Keratinocyte (primary cell): ENCODE data around the gene ZSCAN25. TPM values are rescaled to one million over a fixed set of nuclear protein-coding genes. Genes with fewer than 3 reads are reported as not detected.

ENCODE experiments used
- DNase-seq: peaks from one replicate; pipeline ENCODE4 v3.0.0-alpha.2; 2011; ENCODE audit warnings: low read depth, missing footprints, low spot score
- FAIRE-seq: peaks from 2 replicates; lab custom pipeline; 2011; peaks lifted over from hg19 to GRCh38; lab: Jason Lieb, UNC
- H2AFZ ChIP-seq: 2 replicates; pipeline ENCODE4 v1.6.0; 2012; ENCODE audit warnings: low read length, control low read depth, inconsistent platforms; ENCODE audit not compliant: control insufficient read depth
- H3K27ac ChIP-seq: 2 replicates; pipeline ENCODE4 v1.5.1; 2011; ENCODE audit warnings: low read length; ENCODE audit not compliant: control insufficient read depth, insufficient read depth
- H3K27me3 ChIP-seq: 3 replicates; pipeline ENCODE4 v1.6.0; 2011; ENCODE audit warnings: low read length; ENCODE audit not compliant: control insufficient read depth, insufficient read depth; ENCODE audit errors: extremely low read depth
- H3K36me3 ChIP-seq, 2 experiments: 2 replicates in 1 of 2; 3 replicates in 1 of 2; pipeline ENCODE4 v1.5.1; 2011; ENCODE audit warnings: low read length in 2 of 2, mild to moderate bottlenecking in 1 of 2; ENCODE audit not compliant: control insufficient read depth in 2 of 2, insufficient read depth in 2 of 2; ENCODE audit errors: extremely low read depth in 1 of 2
- H3K4me1 ChIP-seq: 3 replicates; pipeline ENCODE4 v1.5.1; 2011; ENCODE audit warnings: low read length; ENCODE audit not compliant: control insufficient read depth, insufficient read depth; ENCODE audit errors: extremely low read depth
- H3K4me2 ChIP-seq: 3 replicates; pipeline ENCODE4 v1.6.0; 2011; ENCODE audit warnings: low read depth, low read length; ENCODE audit not compliant: control insufficient read depth, insufficient read depth; ENCODE audit errors: extremely low read depth
- H3K4me3 ChIP-seq, 3 experiments: fragments of 200-600 bp in 1 of 3; sonication (generic) in 1 of 3; 2 replicates in 2 of 3; 3 replicates in 1 of 3; pipeline ENCODE4 v1.5.1; 2011 to 2016; ENCODE audit warnings: low read length in 3 of 3, mild to moderate bottlenecking in 3 of 3, control low read depth in 2 of 3, inconsistent platforms in 1 of 3, low read depth in 1 of 3, mixed read lengths in 1 of 3, mixed run types in 1 of 3, moderate library complexity in 1 of 3; ENCODE audit not compliant: control insufficient read depth in 2 of 3, insufficient read depth in 2 of 3; ENCODE audit errors: extremely low read depth in 1 of 3
- H3K79me2 ChIP-seq: 2 replicates; pipeline ENCODE4 v1.6.0; 2012; ENCODE audit warnings: low read length; ENCODE audit not compliant: control insufficient read depth, insufficient read depth
- H3K9ac ChIP-seq: 3 replicates; pipeline ENCODE4 v1.6.0; 2011; ENCODE audit warnings: low read length; ENCODE audit not compliant: control insufficient read depth, insufficient read depth; ENCODE audit errors: extremely low read depth
- H3K9me1 ChIP-seq: 3 replicates; pipeline ENCODE4 v1.6.0; 2011; ENCODE audit warnings: low read length; ENCODE audit not compliant: control insufficient read depth, insufficient read depth; ENCODE audit errors: extremely low read depth
- H3K9me3 ChIP-seq: 2 replicates; pipeline ENCODE4 v1.5.1; 2012; ENCODE audit warnings: low read depth, low read length; ENCODE audit not compliant: control insufficient read depth
- H4K20me1 ChIP-seq: 3 replicates; pipeline ENCODE4 v1.6.0; 2011; ENCODE audit warnings: low read length; ENCODE audit not compliant: control insufficient read depth, insufficient read depth; ENCODE audit errors: extremely low read depth
- CTCF ChIP-seq, 3 experiments: IDR thresholded peaks in 1 of 3; conservative IDR thresholded peaks in 1 of 3; optimal IDR thresholded peaks in 1 of 3; 2 replicates in 2 of 3; 3 replicates in 1 of 3; pipeline versions ENCODE3 to v1.5.1; 2011; ENCODE audit warnings: low read length in 3 of 3, mild to moderate bottlenecking in 3 of 3, moderate library complexity in 2 of 3, control low read depth in 1 of 3, inconsistent platforms in 1 of 3; ENCODE audit not compliant: insufficient read depth in 2 of 3; ENCODE audit errors: extremely low read depth in 1 of 3
- EZH2 ChIP-seq: IDR thresholded peaks from one replicate; pipeline ENCODE4 v1.6.1; 2012; ENCODE audit warnings: inconsistent platforms, mild to moderate bottlenecking, low read length, moderate library complexity
- dilution Hi-C: fragments of 300-500 bp; cut with MboI; formaldehyde crosslinking; loops from one replicate; pipeline ENCODE4 v1.7.0; 2020; ENCODE audit warnings: low sequenced_read_pairs; ENCODE audit not compliant: extremely low pct_ligation_motif_present
- polyA plus RNA-seq, 5 experiments: library from polyadenylated mRNA; depleted of rRNA in 3 of 5; stranded (reverse) in 3 of 5; stranded (forward) in 1 of 5; unstranded in 1 of 5; fragments of >200 nt; gene quantifications; 1 replicate in 1 of 5; 2 replicates in 3 of 5; 3 replicates in 1 of 5; pipeline versions ENCODE4 v1.2.1 to v1.2.3, GENCODE V29; 2011 to 2012; ENCODE audit warnings: missing spikeins in 2 of 5, low read depth in 1 of 5, low replicate concordance in 1 of 5

The ZSCAN25 gene
- polyA plus RNA-seq, 1 donor (not counting 4 experiments of a cell fraction or from before 2014, with no cell fraction given): 13.1 TPM

- dilution Hi-C loops: no loop called here
- no peak overlapping the region for H3K4me3 ChIP-seq
- no peaks in the 10 kb centered on the region for H3K4me1 ChIP-seq
- H3K4me2 ChIP-seq: no peak overlapping the region
- H3K9me3 ChIP-seq: no peaks in the 10 kb centered on the region
- TF ChIP-seq CTCF (optimal IDR thresholded peaks at IDR 0.05 in 1 of 3, IDR thresholded peaks at IDR 0.05 in 1 of 3, conservative IDR thresholded peaks at IDR 0.05 in 1 of 3; ENCODE audit: extremely low read depth in 1 of 3, insufficient read depth in 2 of 3, low read length in 3 of 3) (no peak), EZH2 (no peak)
- no peaks in the 10 kb centered on the region for H4K20me1 ChIP-seq
- no peaks in the 10 kb centered on the region for H3K9me1 ChIP-seq
- FAIRE-seq (no peak), DNase-seq (no peak)
- H3K27ac ChIP-seq: no peak overlapping the region
- no peaks in the 10 kb centered on the region for H3K27me3 ChIP-seq
- no peaks in the 10 kb centered on the region for H3K79me2 ChIP-seq
- H3K36me3 ChIP-seq: peaks cover 3% of the 10 kb centered on the region in 2 experiments
- H3K9ac ChIP-seq: no peak overlapping the region
- no peak overlapping the region for H2AFZ ChIP-seq
These were observed 32.1 kb downstream of the ZSCAN25 start for GRCh38 chr7:99648843-99649242.

- Histone ChIP-seq H4K20me1 (no peaks in the 10 kb centered on the region), H3K4me1 (no peaks in the 10 kb centered on the region), H3K27me3 (no peaks in the 10 kb centered on the region), H3K36me3 (peaks cover 0 to 3% of the 10 kb centered on the region in 2 experiments), H3K9me3 (no peaks in the 10 kb centered on the region), H3K9me1 (no peaks in the 10 kb centered on the region), H2AFZ (no peak overlapping the region), H3K27ac (no peak overlapping the region), H3K79me2 (no peaks in the 10 kb centered on the region), H3K4me2 (no peak overlapping the region), H3K4me3 (no peak overlapping the region), H3K9ac (no peak overlapping the region)
- TF ChIP-seq CTCF (optimal IDR thresholded peaks at IDR 0.05 in 1 of 3, IDR thresholded peaks at IDR 0.05 in 1 of 3, conservative IDR thresholded peaks at IDR 0.05 in 1 of 3; ENCODE audit: extremely low read depth in 1 of 3, insufficient read depth in 2 of 3, low read length in 3 of 3) (no peak), EZH2 (no peak)
- dilution Hi-C loops: no loop called here
- FAIRE-seq: no peak
- no peak for DNase-seq
These were observed 34.5 kb downstream of the ZSCAN25 start for GRCh38 chr7:99651290-99651689.
